NCI-H2029 (cell line): ENCODE results near the gene FKBP1A.
"Not testable (repeated sequence)": the region's sequence is repeated elsewhere in the genome, so short reads cannot be mapped to it uniquely, and the experiment has no call there.

Source experiments
- DNase-seq: peaks from one replicate; lab custom pipeline; 2025; lab: John Stamatoyannopoulos, UW

FKBP1A gene

DNA sequence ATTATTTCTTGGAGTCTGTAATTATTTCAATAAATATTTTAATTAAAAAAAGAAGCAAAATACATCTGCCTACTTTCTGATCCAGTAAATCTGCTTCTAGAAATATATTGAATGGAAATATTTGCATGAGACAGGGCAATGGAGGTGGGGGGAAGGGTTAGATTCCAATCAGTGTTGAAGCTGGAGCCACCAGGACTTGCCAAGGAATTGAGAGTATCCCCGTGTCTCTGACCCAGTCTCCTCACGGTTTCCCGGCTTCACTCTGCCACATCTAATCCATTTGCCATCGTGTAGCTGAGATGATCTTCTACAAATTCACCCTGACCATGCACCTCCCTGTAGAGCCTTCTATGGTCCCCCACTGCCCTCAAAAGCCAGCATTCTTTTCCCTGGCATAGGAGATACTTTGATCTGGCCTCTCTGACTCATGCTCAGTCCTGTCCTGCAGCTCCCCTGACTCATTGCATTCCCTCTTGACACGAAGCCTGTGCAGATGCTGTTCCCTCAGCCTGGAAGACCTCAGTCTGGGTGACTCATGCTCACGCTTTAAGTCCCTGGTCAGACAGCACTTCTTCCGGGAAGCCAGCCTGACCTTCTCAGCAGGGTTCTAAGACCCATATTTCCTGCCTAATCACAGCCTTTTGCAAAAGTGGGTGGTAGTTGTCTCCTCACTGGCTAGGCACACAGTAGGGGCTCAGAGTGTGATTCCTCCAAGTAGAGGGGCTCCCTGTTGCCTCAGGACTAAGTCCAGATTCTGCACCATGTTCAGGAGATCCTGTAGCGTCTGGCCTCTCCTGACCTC is 23.0 kb upstream of the FKBP1A start:
- DNase-seq: no peak

DNA sequence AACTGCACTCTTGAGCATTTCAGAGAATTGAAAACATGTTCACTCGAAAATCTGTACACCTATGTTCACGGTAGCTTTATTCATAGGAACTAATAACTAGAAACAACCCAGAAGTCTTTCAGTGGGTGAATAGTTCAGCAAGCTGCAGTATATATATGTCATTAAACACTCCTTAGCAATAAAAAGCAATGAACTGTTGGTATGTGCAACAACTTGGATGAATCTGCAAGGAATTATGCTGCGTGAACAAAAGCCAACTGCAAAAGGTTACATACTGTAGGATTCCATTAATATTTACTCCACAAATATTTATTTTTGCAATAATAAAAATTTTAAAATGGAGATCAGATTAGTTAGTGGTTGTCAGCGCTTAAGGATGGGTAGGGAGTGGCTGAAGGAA is 22.1 kb upstream of the FKBP1A start:
- no peak for DNase-seq

DNA sequence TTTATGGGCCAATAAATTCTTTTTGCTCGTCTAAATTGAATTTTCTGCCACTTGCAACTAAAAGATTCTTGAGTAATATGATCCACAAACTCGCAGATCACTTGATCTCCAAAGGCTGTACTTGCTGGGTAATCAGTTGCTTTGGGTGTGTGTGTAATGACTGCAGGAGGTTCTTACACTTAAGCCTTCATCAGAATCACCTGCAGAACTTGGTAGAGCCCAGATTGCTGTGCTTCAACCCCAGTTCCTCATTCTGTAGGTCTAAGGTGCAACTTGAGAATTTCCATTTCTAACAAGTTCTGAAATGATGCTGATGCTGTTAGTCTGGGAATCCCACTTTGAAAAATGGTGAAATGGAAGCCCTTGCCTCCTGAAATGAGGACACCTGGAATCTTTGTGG is 12.9 kb upstream of the FKBP1A start:
- no peak for DNase-seq

DNA sequence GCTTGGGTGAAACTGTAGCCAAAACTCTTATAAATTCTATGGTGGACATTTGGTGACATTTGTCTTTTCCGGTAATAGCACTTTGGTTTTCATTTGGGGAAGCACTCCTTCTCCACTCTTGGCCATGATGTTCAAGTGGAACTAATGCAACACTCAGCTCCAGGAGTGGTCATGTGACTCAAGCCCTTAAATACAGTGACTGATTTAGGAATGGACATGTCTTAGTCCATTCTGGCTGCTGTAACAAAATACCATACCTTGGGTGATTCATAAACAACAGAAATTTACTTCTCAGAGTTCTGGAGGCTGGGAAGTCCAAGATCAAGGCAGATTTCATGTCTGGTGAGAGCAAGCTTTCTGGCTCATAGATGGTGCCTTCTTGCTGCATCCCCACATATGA is 10.8 kb upstream of the FKBP1A start:
- no peak for DNase-seq

DNA sequence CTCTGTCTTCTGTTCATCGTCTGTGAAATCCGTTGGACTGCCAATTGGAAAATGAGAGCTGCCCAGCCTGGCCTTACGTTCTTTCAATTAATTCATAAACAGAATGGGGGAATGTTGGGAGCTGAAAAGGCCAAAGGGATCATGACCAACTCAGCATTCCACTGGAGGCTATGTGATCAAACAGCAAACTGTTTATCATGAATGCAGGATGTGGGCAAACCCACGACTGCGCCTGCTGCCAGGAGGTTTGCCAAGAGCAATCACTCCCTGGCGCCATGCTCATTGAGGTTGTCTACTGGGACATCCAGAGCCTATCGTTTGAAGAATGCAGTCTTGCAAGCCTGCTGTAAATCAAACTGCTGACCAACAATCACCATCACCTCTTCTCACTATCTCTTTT is 9.3 kb upstream of the FKBP1A start:
- no peak for DNase-seq

DNA sequence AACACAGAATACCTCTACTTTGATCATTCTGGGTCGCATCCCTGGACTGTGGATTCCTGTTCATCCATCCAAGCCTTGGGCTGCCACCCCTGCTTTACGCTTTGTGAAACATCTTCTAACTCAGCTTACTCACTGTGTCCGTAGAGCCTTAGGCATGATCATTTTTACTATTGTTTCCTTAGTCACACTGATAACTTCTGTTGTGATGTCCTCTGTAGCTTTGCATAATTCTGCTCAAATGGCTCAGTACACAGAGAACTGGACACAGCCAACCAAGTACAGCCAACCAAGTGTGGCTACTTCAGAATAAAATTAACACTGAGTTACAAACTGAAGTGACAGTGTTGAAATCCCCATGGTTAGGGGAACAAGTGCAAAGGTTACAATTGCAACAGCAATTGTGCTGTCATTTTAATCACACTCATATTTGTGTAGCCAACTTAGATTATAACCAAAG is 8.6 kb upstream of the FKBP1A start:
- DNase-seq: no peak

DNA sequence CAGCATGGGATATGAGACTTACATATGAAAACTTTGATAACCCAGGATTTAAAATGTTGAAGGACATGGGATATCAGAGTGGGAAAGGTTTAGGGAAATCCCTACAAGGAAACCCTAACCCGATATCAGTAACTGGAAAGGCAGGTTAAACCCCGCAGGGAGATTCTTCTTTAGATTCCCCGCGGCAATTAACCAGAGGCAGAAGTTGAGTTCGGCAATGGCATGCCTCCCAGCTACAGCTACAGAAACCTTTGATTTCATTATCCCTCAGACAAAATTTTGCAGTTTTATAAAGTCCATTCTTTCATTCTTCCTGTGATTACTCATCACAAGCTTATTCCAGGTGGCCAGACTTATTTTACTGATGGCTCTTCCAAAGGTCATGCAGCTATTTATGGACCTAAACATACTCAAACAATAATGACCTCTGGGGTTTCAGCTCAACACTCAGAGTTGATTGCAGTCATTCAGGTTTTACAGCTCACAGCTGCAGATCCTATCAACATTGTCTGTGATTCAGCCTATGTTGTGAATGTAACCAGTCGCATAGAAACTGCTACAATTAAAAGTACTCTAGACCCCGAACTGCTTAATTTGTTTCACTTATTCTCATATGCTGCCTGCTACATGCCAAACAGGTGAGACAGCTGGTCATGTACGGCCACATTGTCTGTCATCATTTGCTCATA is 7.0 kb upstream of the FKBP1A start:
- DNase-seq: not testable (repeated sequence)

DNA sequence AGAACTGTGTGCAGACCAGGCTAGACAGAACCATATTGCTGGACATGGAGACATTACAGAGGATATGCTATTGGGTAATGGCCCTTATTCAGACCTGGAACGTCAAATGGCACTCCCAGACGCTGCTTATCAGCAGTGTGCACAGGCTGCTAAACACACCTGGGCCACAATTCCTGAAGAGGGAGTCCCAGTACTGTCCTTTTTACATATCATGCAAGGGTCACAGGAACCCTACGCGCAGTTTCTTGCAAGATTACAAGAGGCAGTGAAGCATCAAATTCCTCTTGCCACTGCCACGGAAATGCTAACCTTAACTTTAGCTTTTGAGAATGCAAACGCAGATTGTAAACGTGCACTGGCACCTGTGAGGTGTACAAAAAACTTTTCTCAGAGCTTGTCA is 5.3 kb upstream of the FKBP1A start:
- not testable (repeated sequence) for DNase-seq

DNA sequence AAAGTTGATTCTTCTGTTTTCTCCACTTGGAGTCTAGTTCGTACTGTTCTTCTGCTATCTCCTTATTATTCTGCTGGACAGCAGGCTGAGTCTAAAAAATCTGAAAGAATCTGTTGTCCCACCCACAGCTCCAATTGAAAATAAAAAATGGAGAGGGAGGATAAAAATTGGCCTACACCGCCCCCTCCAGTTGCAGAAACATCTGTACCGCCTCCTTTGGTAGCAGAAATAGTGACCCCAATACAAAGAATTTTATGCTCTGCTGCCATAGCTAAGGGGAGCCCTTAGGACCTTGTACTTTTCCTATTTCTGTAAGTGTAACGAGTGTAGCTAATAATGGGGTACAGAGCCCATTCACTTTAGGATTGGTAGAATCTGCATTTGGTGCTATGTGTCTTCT is 4.9 kb upstream of the FKBP1A start:
- DNase-seq: no peak

DNA sequence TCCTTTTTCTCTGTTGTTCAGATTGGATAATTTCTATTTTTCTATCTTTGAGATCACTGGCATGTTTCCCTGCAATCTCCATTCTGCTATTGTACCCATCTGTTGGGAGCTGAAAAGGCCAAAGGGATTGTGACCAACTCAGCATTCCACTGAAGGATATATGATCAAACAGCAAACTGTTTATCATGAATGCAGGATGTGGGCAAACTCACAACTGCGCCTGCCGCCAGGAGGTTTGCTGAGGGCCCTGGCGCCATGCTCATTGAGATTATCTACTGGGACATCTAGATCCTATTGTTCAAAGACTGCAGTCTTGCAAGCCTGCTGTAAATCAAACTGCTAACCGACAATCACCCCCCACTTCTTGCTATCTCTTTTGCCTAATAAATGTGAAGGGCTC is 3.8 kb upstream of the FKBP1A start:
- DNase-seq: no peak

DNA sequence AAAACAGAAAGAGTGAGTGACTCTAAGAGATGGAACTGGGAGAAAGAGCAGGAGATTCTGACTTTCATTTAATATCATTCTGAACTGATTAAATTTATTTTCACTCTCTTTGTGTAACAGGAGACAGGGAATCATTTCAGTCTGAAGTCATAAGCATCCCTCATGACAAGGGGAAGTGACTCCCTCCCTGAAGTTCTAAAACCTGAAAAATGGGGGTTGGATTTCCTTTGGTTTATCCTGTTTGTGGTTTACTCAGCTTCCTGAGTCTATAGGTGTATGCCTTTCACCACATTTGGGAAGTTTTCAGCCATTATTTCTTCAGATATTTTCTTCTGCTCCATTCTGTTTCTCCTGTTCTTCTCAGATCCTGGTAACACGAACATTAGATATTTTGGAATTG is 3.4 kb upstream of the FKBP1A start:
- no peak for DNase-seq

DNA sequence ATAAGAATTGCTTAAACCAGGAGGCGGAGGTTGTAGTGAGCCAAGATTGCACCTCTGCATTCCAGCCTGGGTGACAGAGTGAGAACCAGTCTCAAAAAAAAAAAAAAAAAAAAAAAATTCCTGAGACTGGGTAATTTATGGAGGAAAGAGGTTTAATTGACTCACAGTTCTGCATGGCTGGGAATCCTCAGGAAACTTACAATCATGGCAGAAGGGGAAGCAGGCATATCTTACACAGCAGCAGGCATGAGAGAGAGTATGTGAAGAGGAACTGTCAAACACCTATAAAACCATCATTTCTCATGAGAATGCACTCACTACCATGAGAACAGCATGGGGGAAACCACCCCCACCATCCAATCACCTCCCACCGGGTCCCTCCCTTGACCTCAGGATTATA is 1.8 kb upstream of the FKBP1A start:
- no peak for DNase-seq

DNA sequence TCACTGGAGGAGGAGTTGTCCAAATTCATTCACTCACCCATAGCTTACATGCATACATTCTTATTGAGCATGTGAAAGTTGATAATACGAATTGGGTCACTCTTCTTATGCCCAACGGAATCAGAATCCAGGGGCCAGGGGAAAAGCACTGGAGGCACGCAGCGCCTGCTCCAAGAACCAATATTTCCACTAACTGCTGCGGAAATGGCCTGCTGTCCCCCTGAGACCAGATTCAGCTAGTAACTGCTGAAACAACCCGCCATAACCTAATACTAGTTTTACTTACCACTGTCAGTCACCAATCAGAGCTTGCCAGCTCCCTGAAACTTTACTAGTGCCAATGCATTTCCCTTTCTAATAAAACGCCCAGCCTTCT is 641 bp upstream of the FKBP1A start:
- DNase-seq: no peak

DNA sequence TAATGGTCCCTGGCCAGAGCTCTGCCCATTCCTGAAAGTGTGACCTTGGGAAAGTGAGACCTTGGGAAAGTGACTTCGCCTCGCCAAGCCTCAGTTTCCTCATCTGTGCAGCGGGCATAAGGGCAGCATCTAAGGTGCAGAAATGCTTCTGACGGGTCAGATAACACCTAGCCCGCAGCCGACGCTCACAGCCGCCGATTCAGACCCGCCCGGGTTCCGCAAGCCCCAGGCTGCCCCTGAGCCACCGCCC is 486 bp downstream of the FKBP1A start:
- no peak for DNase-seq

DNA sequence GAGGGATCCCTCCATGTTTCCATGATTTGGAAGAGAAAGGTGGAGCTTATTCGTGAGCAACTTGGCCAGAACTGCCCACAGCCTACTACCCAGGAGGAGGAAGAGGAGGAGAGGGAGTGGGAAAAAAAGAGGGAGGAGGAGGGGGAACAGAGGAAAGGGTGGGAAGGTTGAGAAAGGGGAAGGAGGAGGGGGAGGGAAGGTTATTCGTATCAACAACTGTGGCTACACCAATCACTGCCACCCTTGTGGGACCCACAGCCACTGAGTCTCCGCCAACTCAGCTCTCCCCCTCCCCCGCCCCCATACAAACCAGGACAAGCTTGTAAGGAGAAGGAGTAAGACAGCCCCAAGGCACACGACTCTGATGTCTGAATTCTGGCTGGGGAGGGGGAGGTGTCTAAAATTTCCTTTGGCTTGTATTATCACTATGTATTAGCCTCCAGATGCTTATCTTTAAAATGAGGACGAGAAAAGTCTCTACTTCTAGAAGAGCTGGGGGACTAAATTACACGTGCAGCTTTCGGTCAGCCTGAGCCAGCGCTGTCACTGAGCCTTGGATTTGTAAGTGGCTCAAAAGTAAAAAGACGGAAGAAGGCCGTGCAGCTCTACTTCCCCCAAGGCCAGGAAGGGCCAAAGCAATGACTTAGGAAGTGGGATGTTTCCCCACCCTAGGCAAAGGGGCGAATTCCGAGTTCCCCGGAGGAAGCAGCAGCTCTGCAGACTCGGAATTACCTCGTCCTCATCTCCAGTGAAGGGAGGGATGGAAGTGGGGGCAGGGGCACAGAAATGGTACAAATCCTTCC is 1.0 kb downstream of the FKBP1A start:
- DNase-seq: no peak

DNA sequence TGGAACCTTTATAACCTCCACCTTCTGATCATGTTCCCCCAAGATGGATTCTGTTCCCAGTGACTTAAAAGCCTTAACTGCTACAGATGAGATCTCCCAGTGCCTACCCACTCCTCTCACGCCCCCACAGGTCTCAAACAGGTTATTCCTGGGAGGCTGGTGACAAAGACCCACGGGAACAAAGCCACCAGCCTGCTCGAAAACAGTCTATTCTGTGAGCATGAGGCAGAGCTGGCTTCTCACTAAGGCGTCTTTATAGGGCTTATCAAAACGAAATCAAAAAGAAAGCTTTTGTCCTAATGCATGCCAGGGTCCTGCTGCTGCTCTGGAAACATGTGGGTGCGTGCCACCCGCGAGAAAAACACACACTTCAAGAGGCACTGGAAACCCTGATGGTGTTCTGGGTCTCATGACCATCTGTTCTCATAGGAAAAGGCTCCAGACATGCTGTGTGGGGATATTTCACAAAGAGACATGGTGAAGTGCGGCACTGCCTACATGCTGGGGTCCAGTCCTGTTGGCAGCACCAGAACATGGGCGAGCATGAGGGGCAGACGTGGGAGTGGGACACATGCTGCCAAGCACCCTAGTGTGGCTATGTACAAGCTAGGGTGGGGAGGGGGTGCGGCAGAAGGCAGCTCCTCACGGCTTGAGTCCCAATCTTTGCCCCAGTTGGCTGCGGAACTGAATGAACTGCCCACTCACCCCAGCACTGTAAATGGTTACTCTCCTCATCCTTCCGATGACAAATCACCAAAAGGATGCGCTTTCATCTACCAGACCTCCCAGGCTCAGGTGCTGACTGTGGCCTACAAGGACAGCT is 2.1 kb downstream of the FKBP1A start:
- no peak for DNase-seq

DNA sequence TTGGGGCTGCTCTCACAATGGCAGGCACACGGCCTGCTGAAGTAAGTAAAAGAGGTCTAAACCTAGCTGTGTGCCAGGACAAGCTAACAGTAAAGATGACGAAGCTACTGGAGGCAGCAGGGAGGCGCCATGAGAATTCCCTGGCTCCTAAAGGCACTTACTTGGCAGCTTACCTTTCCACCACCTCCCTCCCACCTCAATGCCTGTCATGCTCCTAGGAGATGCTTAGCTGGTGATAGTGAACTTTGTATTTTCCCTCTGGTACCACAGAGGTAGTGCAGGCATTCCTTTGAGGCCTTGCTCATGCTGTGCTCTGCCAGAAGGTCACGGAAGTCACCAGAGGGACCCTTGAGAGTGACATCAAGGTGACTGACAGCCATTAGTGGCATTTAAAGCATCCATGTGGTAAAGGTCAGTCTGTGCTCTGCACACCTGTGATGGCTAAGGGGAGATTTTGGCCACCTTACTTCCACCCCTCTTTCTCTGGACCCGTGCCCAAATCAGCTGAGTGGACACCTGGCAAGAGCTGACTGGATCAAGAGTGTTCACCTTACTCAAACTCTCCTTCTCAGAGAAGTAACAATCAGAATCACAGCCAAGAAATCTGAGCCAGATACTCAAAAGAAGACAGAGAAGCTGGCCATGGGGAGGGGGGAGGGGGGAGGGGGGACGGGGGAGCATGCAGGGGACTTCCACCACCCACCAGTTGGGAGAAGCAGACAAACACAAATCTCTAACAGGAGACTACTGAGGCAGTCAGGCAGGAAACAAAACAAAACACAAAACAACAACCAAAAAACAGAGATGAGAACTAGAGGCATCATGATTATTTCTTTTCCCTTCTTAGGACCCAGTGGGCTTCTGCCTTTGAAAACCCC is 2.9 kb downstream of the FKBP1A start:
- no peak for DNase-seq

DNA sequence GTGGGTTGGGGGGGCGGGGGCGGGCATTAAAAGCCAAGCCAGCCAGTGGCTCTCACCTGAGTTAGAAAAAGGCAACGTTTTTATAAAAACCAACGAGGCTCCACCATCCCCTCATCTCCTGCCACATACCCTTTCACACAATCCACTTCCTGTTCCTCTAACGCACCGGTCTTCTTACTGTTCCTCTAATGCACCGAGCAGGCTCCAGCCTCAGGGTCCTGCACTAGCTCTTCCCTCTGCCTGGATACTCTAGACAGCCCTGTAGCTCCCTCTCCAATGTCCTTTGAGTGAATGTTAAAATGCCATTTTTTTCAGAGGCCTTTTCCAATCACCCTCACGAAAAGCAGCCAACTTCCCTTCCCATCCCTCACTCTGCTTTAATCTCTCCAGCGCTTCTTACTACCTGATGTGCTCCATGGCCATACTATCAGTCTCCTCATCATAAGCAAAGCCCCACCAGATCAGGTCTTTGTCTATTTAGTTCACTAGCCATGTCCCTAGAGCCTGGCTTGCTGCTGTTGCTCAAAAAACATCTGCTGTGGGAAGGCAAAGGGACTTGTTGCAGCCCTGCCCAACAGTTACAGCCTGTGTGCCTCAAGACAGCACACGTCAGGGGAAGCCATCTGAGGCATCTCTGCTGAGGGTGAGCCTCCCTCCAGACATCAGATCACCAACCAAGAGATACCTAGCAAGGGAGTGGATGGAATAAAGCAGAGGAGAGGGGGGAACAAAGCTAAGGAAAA is 3.9 kb downstream of the FKBP1A start:
- DNase-seq: no peak

DNA sequence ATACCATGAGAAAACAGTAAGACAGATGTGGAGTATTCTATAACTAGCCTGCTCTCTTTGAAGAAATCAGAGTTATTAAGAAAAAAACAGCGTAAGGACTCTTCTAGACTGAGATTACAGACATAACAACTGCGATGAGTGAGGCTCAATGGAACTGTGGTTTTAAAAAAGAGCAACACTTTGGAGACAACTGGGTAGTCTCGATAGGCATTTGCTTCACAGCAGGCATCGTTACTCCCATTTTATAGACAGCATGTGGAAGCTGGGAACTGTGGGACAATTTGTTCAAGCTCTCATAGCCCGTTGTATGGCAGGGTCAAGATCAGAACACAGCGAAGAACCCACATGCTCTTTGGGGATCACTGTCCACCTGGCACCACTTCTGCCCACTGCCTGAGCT is 4.6 kb downstream of the FKBP1A start:
- DNase-seq: no peak

DNA sequence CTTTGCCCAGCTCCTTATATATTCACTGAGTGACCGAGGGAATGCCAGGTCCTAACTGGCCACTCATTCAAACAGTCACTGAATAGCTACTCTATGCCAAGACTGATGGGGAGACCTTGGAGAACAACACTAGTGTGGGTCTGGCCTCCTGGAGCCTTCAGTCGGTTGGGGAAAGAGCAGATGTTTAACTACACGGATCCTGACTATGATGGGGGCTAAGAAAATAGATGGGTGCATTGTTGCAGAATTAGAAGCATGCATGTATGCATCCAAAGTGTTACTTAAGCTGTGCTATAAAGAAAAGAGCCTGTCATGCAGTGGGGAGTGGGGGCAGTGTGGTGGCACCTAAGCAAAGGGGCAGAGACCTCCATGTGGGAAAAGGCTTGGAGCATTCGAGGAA is 6.5 kb downstream of the FKBP1A start:
- no peak for DNase-seq
